ENCODE results near the gene ZNF438. TPM values are rescaled to one million over a fixed set of nuclear protein-coding genes. Genes with fewer than 3 reads are reported as not detected.
"Not testable (repeated sequence)": the region's sequence is repeated elsewhere in the genome, so short reads cannot be mapped to it uniquely, and the experiment has no call there.

ZNF438 gene
- total RNA-seq, 1 experiment from 2014 or later, result 2.0 TPM

DNA sequence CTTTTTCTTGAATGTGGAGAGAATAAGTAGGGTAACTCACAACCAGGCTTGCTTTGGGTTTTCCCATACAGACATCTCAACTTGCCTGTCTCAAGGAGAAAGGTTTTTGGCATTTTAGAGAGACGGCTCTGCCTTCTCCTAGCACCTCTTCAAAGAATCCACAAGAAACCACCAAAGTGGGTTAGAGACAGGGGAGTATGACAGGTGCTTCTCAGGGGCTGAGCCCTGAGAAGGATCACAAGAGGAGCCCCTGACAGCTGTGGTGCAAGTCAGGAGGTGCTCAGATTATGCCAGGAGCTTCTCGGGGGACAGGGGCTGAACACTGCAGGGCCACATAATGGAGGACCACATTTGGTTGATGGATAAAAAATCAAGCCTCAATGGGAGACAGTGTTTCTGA lies 231.3 kb downstream of the ZNF438 start:
- H3K36me3 ChIP-seq (ENCODE audit: control insufficient read depth, insufficient read depth, low read length), result no peaks in the 10 kb centered on the region
- H3K4me1 ChIP-seq (ENCODE audit: control insufficient read depth, insufficient read depth, low read length), result no peaks in the 10 kb centered on the region
- intact Hi-C loops (cut with micrococcal nuclease; ENCODE audit: unreplicated experiment), result no loop called here
- in situ Hi-C loops (cut with HindIII; ENCODE audit: low pct_unique_long_range_greater_than_20kb, low sequenced_read_pairs), result no loop called here
- no peaks in the 10 kb centered on the region for H3K9me3 ChIP-seq (ENCODE audit: control insufficient read depth, insufficient read depth, low read depth, low read length)
- H3K27me3 ChIP-seq (ENCODE audit: control insufficient read depth, insufficient read depth, low read length), result no peaks in the 10 kb centered on the region
- no TSS peak for BruUV-seq (replicated peaks)
- CTCF ChIA-PET, result no interaction called here
- no peak overlapping the region for H3K27ac ChIP-seq (ENCODE audit: low read length)
- no peak overlapping the region for H3K4me3 ChIP-seq (ENCODE audit: low read depth in 2 of 2, low read length in 2 of 2)
- TF ChIP-seq, protein P1, sequence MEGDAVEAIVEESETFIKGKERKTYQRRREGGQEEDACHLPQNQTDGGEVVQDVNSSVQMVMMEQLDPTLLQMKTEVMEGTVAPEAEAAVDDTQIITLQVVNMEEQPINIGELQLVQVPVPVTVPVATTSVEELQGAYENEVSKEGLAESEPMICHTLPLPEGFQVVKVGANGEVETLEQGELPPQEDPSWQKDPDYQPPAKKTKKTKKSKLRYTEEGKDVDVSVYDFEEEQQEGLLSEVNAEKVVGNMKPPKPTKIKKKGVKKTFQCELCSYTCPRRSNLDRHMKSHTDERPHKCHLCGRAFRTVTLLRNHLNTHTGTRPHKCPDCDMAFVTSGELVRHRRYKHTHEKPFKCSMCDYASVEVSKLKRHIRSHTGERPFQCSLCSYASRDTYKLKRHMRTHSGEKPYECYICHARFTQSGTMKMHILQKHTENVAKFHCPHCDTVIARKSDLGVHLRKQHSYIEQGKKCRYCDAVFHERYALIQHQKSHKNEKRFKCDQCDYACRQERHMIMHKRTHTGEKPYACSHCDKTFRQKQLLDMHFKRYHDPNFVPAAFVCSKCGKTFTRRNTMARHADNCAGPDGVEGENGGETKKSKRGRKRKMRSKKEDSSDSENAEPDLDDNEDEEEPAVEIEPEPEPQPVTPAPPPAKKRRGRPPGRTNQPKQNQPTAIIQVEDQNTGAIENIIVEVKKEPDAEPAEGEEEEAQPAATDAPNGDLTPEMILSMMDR (IDR thresholded peaks at IDR 0.05), result no peak
- no peak for TF ChIP-seq POLR2AphosphoS5 (IDR thresholded peaks at IDR 0.05; ENCODE audit: low read depth, low read length)
- DNase-seq (ENCODE audit: low read depth, low spot score) (no peak), ATAC-seq (no peak)
- POLR2A ChIA-PET, result no interaction called here

DNA sequence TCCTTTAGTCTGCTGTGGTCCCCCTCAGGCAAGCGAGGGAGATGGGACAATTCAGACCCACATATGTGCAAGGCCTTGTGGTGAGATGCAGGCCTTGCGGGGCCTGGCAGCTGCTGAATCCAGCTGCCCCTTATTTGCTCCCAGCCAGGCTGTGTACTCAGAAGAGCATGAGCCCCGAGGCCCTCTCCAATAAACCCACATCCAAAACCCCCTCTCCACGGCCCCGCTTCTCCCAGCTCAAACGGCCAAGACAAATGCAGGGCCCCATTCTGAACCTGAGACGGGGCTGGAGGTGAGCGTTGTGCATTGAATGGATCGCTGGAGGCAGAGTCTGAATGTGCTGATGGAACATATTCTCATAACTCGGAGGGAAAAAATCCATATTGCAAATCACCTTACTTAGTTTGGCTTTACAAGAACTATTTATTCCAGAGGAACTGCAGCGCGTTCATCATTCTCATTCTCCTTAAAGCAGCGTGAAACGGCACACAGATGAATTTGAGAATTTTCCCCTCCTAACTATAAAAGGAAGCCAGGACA lies 232.9 kb downstream of the ZNF438 start:
- in situ Hi-C loops (cut with HindIII; ENCODE audit: low pct_unique_long_range_greater_than_20kb, low sequenced_read_pairs), result no loop called here
- no peak overlapping the region for H3K27ac ChIP-seq (ENCODE audit: low read length)

DNA sequence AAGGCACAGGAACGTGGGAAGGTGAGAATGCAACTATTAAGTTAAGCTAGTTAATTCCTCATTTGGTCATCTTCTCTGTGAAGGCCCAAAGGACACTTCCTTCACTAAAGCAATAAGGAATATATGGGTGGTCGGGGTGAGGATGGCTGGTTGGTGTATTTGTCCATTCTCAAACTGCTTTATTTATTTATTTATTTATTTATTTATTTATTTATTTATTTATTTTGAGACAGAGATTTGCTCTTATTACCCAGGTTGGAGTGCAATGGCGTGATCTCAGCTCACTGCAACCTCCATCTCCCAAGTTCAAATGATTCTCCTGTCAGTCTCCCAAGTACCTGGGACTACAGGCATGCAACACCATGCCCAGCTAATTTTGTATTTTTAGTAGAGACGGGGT lies 236.6 kb downstream of the ZNF438 start:
- H3K36me3 ChIP-seq (ENCODE audit: control insufficient read depth, insufficient read depth, low read length); in situ Hi-C loops (cut with HindIII; ENCODE audit: low pct_unique_long_range_greater_than_20kb, low sequenced_read_pairs); CTCF ChIA-PET; ATAC-seq; H3K27ac ChIP-seq (ENCODE audit: low read length); intact Hi-C loops (cut with micrococcal nuclease; ENCODE audit: unreplicated experiment); BruUV-seq (replicated peaks); H3K4me3 ChIP-seq (ENCODE audit: low read depth in 2 of 2, low read length in 2 of 2); DNase-seq (ENCODE audit: low read depth, low spot score); H3K9me3 ChIP-seq (ENCODE audit: control insufficient read depth, insufficient read depth, low read depth, low read length); H3K4me1 ChIP-seq (ENCODE audit: control insufficient read depth, insufficient read depth, low read length); H3K27me3 ChIP-seq (ENCODE audit: control insufficient read depth, insufficient read depth, low read length); POLR2A ChIA-PET: not testable (repeated sequence)

More for the DNA sequence above, 232.9 kb downstream of the ZNF438 start:
- no peaks in the 10 kb centered on the region for H3K4me1 ChIP-seq (ENCODE audit: control insufficient read depth, insufficient read depth, low read length)
- ChIA-PET CTCF (no interaction called here), POLR2A (no interaction called here)
- no peak overlapping the region for H3K4me3 ChIP-seq (ENCODE audit: low read depth in 2 of 2, low read length in 2 of 2)
- no TSS peak for BruUV-seq (replicated peaks)
- no peaks in the 10 kb centered on the region for H3K9me3 ChIP-seq (ENCODE audit: control insufficient read depth, insufficient read depth, low read depth, low read length)
- H3K27me3 ChIP-seq (ENCODE audit: control insufficient read depth, insufficient read depth, low read length), result no peaks in the 10 kb centered on the region
- TF ChIP-seq SIN3A (IDR thresholded peaks at IDR 0.05; ENCODE audit: borderline replicate concordance, insufficient read depth, low read depth, low read length) (no peak), POLR2AphosphoS5 (IDR thresholded peaks at IDR 0.05; ENCODE audit: low read depth, low read length) (no peak), TCF7L2 (IDR thresholded peaks at IDR 0.05; ENCODE audit: low read depth, low read length) (no peak)
- TF ChIP-seq, protein P2, sequence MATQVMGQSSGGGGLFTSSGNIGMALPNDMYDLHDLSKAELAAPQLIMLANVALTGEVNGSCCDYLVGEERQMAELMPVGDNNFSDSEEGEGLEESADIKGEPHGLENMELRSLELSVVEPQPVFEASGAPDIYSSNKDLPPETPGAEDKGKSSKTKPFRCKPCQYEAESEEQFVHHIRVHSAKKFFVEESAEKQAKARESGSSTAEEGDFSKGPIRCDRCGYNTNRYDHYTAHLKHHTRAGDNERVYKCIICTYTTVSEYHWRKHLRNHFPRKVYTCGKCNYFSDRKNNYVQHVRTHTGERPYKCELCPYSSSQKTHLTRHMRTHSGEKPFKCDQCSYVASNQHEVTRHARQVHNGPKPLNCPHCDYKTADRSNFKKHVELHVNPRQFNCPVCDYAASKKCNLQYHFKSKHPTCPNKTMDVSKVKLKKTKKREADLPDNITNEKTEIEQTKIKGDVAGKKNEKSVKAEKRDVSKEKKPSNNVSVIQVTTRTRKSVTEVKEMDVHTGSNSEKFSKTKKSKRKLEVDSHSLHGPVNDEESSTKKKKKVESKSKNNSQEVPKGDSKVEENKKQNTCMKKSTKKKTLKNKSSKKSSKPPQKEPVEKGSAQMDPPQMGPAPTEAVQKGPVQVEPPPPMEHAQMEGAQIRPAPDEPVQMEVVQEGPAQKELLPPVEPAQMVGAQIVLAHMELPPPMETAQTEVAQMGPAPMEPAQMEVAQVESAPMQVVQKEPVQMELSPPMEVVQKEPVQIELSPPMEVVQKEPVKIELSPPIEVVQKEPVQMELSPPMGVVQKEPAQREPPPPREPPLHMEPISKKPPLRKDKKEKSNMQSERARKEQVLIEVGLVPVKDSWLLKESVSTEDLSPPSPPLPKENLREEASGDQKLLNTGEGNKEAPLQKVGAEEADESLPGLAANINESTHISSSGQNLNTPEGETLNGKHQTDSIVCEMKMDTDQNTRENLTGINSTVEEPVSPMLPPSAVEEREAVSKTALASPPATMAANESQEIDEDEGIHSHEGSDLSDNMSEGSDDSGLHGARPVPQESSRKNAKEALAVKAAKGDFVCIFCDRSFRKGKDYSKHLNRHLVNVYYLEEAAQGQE (IDR thresholded peaks at IDR 0.05; ENCODE audit: insufficient read depth in 1 of 2, low read depth in 2 of 2, low read length in 1 of 2), result no peak
- TF ChIP-seq, protein P1 (IDR thresholded peaks at IDR 0.05), result no peak
- no peaks in the 10 kb centered on the region for H3K36me3 ChIP-seq (ENCODE audit: control insufficient read depth, insufficient read depth, low read length)
- ATAC-seq (no peak), DNase-seq (ENCODE audit: low read depth, low spot score) (no peak)
- intact Hi-C loops (cut with micrococcal nuclease; ENCODE audit: unreplicated experiment), result no loop called here

Measured in Panc1 (cell line).